Activated CD8-positive, alpha-beta T cell treated with anti-CD3 and anti-CD28 coated beads, Interleukin-2, amount 10 ng/mL, durations not matched to agents 7 days and 5 days (primary cell): ENCODE measurements around the gene PEAK1. TPM values are rescaled to one million over a fixed set of nuclear protein-coding genes. Genes with fewer than 3 reads are reported as not detected.
"Not testable (repeated sequence)": the region's sequence is repeated elsewhere in the genome, so short reads cannot be mapped to it uniquely, and the experiment has no call there.

Experiments
- ATAC-seq: fragments of 150-1000 bp; cut with Tn5 transposase; one replicate; pipeline ENCODE4 v1.10.0; 2021; ENCODE audit warnings: moderate library complexity
- CTCF ChIA-PET: fragments of 350-600 bp; sonication (Branson Sonifier 250); formaldehyde crosslinking; loops from one replicate; lab custom pipeline; 2021; ENCODE audit warnings: antibody characterized with exemption; lab: Charles Lee
- POLR2A ChIA-PET: fragments of 350-600 bp; sonication (Branson Sonifier 250); formaldehyde crosslinking; loops from one replicate; lab custom pipeline; 2021; ENCODE audit warnings: antibody characterized with exemption; lab: Charles Lee
- DNase-seq: peaks from one replicate; pipeline ENCODE4 v3.0.0-alpha.2; 2020
- H3K27ac Mint-ChIP-seq: one replicate; pipeline ENCODE4 v1.8.0; 2021; ENCODE audit warnings: mild to moderate bottlenecking, mixed read lengths
- H3K27me3 Mint-ChIP-seq: one replicate; pipeline ENCODE4 v1.8.0; 2021; ENCODE audit warnings: low read depth, mixed read lengths
- H3K36me3 Mint-ChIP-seq: one replicate; pipeline ENCODE4 v1.8.0; 2021; ENCODE audit warnings: low read depth, mixed read lengths
- H3K4me1 Mint-ChIP-seq: one replicate; pipeline ENCODE4 v1.8.0; 2021; ENCODE audit warnings: low read depth, mixed read lengths
- H3K4me3 Mint-ChIP-seq: one replicate; pipeline ENCODE4 v1.8.0; 2021; ENCODE audit warnings: mild to moderate bottlenecking, mixed read lengths
- H3K9me3 Mint-ChIP-seq: one replicate; pipeline ENCODE4 v1.8.0; 2022; ENCODE audit warnings: mixed read lengths; ENCODE audit not compliant: insufficient read depth
- total RNA-seq, 2 experiments: library from RNA; stranded (reverse); gene quantifications; one replicate each; pipeline ENCODE4 v1.2.3, GENCODE V29; 2021

PEAK1 gene
- total RNA-seq, 2 experiments from 2014 or later: 30.4 to 30.7 TPM

DNA sequence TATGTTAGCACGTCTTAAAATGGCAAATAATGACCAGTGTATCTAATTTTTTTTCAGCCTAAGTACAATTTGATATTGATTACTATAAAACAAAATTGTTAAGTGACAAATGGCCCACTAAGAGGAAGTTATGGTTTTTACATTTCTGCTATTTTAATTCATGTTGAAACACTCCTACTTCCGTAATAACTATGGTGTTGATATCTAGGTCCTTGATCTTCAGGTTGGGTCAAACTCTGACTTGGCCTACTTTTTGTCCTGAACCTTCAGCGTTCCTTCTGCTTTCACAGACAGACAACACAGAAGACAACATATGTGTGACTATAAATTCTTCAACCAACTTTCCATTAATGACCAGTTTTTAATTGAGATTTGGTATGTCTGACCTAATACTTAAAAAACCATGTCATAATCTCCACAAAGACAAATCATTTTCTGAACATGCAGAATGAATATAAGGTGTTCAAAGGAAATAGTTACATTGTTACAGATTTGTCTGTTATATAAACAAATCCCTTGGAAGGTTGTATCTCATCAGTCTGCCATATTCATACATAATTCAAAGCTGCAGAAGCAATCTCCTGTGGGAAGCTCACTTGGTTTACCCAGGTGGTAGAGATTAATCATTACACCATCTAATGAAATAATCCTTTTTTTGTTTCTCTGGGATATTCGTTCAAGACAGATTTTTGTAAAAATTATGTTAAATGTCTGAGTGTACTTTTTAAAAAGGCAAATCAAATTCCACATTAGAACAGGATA is 256.9 kb downstream of the PEAK1 start:
- H3K4me3 Mint-ChIP-seq: no peak overlapping the region
- POLR2A ChIA-PET: no interaction called here
- DNase-seq: no peak
- no peaks in the 10 kb centered on the region for H3K9me3 Mint-ChIP-seq
- no peak for ATAC-seq
- H3K36me3 Mint-ChIP-seq: peaks cover 3% of the 10 kb centered on the region
- H3K4me1 Mint-ChIP-seq: peaks cover 38% of the 10 kb centered on the region
- H3K27ac Mint-ChIP-seq: no peak overlapping the region
- H3K27me3 Mint-ChIP-seq: no peaks in the 10 kb centered on the region
- CTCF ChIA-PET: interaction anchor here (0.7 kb wide), 1 partner anchor 16 kb away, joined by 3 read pairs; no protein-coding TSS in a partner anchor

DNA sequence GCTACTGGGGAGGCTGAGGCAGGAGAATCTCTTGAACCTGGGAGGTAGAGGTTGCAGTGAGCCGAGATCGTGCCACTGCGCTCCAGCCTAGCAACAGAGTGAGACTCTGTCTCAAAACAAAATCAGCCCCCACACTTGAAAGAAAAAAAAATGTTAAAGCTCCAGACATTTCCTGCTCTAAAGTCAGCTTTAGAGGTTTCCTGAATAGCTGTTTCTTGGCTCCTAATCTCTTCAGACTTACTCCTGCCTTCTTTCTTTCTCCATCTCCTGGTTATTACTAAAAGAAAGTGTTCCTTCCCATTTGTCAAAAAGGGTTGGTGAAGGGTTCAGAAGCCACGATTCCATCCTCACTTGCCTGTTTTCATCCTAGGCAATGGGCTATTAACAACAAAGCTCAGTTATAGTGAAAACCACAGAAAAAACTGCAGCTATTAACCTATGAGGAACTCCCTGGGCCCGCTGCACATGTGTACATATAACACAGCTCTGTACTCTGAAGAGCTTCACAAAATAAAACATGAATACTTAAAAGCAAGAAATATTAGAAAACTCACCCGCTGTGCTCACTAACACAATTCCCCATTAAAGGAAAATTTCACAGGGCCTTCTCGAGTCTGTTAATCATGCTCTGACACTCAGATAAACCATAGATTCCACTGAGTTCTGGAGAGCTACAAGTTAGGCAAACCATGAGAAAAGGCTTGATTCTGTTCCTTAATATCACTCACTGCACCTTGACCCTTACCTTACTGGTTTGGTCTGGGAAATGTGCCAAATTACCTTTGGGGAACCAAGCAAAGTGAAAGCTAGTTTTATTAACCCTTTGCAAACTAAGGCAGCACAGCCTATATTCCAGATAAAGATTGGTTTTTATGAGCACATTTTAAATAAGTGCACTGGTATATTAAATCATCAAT is 259.1 kb downstream of the PEAK1 start:
- DNase-seq (no peak), ATAC-seq (peak; percentile 57)
- Mint-ChIP-seq H3K4me3 (peak overlapping the region; percentile 8), H3K36me3 (peaks cover 13% of the 10 kb centered on the region), H3K27me3 (no peaks in the 10 kb centered on the region), H3K9me3 (no peaks in the 10 kb centered on the region), H3K27ac (peak overlapping the region; percentile 47), H3K4me1 (peaks cover 38% of the 10 kb centered on the region)
- ChIA-PET CTCF (interaction anchor here (0.7 to 2.4 kb wide), 10 partner anchors 8 to 383 kb away, joined by 3 to 19 read pairs (median 6); no protein-coding TSS in a partner anchor), POLR2A (no interaction called here)

DNA sequence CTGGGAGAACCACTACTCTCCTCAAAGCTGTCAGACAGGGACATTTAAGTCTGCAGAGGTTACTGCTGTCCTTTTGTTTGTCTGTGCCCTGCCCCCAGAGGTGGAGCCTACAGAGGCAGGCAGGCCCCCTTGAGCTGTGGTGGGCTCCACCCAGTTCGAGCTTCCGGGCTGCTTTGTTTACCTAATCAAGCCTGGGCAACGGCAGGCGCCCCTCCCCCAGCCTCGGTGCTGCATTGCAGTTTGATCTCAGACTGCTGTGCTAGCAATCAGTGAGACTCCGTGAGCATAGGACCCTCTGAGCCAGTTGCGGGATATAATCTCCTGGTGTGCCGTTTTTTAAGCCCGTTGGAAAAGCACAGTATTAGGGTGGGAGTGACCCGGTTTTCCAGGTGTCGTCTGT is 263.9 kb downstream of the PEAK1 start:
- CTCF ChIA-PET: interaction anchor here (0.6 kb wide), 1 partner anchor 500 kb away, joined by 3 read pairs; no protein-coding TSS in a partner anchor
- DNase-seq, ATAC-seq, H3K9me3 Mint-ChIP-seq, POLR2A ChIA-PET, H3K4me3 Mint-ChIP-seq, H3K27me3 Mint-ChIP-seq, H3K27ac Mint-ChIP-seq: not testable (repeated sequence)
- Mint-ChIP-seq H3K36me3 (peaks cover 13% of the 10 kb centered on the region), H3K4me1 (peaks cover 15% of the 10 kb centered on the region)

DNA sequence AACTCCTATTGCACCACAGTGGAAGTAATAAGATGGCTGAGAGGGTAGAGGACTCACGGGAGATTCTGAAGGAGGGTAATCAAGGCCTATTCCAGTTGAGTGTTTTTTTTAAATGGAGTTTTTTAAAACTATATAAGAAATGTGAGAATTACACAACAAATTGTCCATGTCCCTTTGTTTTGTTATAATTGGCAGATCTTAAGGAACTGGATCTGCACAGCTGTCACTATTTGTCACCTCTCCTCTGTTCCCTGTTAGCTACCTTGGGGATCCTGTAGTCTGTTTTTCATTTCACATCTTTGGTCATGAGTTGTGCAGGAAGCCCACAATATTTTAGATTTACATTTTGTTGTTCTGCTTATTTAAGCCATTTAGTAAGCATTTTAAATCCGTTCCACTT is 271.7 kb downstream of the PEAK1 start:
- Mint-ChIP-seq H3K27me3 (no peaks in the 10 kb centered on the region), H3K27ac (no peak overlapping the region), H3K4me3 (no peak overlapping the region), H3K36me3 (peaks cover 16% of the 10 kb centered on the region), H3K4me1 (peaks cover 3% of the 10 kb centered on the region), H3K9me3 (no peaks in the 10 kb centered on the region)
- ATAC-seq (no peak), DNase-seq (no peak)
- CTCF ChIA-PET: interaction anchor here (1.3 to 2.7 kb wide), 2 partner anchors 30 to 349 kb away, joined by 3 to 8 read pairs; no protein-coding TSS in a partner anchor
- POLR2A ChIA-PET: no interaction called here

DNA sequence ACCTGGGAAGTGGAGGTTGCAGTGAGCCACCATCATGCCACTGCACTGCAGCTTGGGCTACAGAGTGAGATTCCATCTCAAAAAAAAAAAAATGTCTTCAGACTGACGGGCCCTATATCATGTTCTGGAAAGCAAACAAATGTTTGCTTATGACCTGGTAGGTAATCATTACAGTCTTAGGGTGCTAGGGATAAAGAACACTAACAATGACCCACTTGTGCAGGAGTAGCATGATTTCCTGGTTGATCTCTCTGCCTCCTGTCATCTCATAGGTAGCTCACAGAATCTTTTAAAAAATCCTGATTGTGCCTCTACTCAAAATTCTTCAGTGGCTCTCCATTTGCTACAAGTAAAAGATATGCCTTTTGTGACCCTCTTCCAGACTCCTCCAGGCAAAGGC is 274.5 kb downstream of the PEAK1 start:
- DNase-seq (no peak), ATAC-seq (no peak)
- Mint-ChIP-seq H3K27me3 (no peaks in the 10 kb centered on the region), H3K4me1 (peaks cover 3% of the 10 kb centered on the region), H3K4me3 (no peak overlapping the region), H3K36me3 (peaks cover 29% of the 10 kb centered on the region), H3K27ac (no peak overlapping the region), H3K9me3 (peaks cover 14% of the 10 kb centered on the region)
- ChIA-PET POLR2A (no interaction called here), CTCF (interaction anchor here (1.2 kb wide), 1 partner anchor 26 kb away, joined by 3 read pairs; no protein-coding TSS in a partner anchor)

DNA sequence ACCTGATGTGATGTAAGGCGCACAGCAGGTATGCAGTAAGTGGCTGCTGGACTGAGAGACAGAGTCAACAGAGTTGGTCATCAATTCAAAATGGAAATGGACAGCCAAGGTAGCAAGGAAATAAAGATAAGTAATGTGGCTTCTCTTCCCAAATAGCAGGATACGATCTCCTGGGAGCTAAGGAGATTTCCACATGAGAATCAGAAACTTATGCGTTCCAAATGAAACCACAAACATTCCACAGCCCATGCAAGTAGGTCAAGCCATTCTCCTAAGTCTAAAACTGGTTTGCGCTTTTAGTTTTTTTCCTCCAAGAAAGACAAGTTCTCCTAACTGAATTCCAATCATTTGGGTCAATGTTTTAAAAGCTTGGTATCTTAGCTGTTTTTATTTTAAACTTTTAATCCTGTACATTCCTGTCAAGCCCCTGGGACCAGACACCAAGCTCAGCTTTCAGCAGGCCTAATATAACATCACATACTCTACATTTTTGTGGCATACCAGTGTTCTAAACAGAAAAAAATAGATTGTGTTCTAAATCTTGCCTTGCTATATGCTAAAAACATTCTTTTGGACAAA is 275.3 kb downstream of the PEAK1 start:
- POLR2A ChIA-PET: interaction anchor here (0.6 kb wide), 1 partner anchor 172 kb away, joined by 3 read pairs; no protein-coding TSS in a partner anchor

DNA sequence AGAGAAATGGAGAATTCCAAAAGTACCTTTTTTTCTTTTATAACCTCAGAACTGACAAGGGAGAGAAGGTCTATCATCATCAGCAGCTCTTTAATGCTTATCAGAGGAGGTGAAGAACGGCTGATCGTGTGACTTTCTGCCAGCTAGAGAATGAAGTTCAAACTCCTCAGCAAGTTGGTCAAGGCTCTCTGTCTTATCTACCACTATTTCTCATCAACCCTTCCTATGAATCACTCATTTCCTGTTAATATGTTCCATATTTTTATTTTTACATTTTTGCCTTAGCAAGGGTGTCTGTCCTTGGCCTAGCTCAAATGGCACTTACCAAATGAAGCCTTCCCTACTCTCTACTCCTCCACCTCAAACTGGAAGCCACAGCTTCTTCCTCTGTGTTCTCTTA is 275.9 kb downstream of the PEAK1 start:
- Mint-ChIP-seq H3K36me3 (peaks cover 31% of the 10 kb centered on the region), H3K4me1 (peaks cover 3% of the 10 kb centered on the region), H3K4me3 (no peak overlapping the region), H3K27ac (no peak overlapping the region), H3K9me3 (peaks cover 16% of the 10 kb centered on the region), H3K27me3 (no peaks in the 10 kb centered on the region)
- POLR2A ChIA-PET: interaction anchor here (0.6 kb wide), 1 partner anchor 172 kb away, joined by 3 read pairs; no protein-coding TSS in a partner anchor
- no peak for ATAC-seq
- CTCF ChIA-PET: interaction anchor here (0.8 kb wide), 1 partner anchor 399 kb away, joined by 3 read pairs; no protein-coding TSS in a partner anchor
- DNase-seq: no peak

More for the DNA sequence above, 275.3 kb downstream of the PEAK1 start:
- Mint-ChIP-seq H3K27ac (no peak overlapping the region), H3K4me3 (no peak overlapping the region), H3K27me3 (no peaks in the 10 kb centered on the region), H3K36me3 (peaks cover 31% of the 10 kb centered on the region), H3K9me3 (peaks cover 14% of the 10 kb centered on the region), H3K4me1 (peaks cover 3% of the 10 kb centered on the region)
- no peak for ATAC-seq
- no peak for DNase-seq
- CTCF ChIA-PET: interaction anchor here (1.2 kb wide), 1 partner anchor 25 kb away, joined by 3 read pairs; no protein-coding TSS in a partner anchor

DNA sequence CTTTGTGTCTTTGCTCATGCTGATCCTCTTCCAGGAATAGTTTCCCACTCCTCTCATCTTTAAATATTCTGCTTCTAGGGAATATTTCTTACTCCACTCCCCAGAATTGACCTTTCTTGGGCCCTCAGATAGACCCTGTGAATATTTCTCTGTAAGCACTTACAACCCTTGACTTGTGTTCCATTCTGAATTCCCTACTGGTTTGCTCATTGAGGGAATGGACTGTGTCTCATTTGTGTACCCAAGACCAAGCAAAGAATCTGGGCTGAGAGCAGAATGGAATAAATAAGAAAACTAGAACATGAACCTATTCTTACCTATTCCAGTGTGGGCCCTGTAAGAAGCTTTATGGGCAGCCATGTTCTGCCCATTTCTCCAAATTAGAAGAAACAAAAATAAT is 276.3 kb downstream of the PEAK1 start:
- Mint-ChIP-seq H3K9me3 (peaks cover 20% of the 10 kb centered on the region), H3K27me3 (no peaks in the 10 kb centered on the region), H3K27ac (no peak overlapping the region), H3K4me3 (no peak overlapping the region), H3K36me3 (peaks cover 31% of the 10 kb centered on the region), H3K4me1 (peaks cover 3% of the 10 kb centered on the region)
- no peak for DNase-seq
- CTCF ChIA-PET: interaction anchor here (0.8 kb wide), 1 partner anchor 400 kb away, joined by 3 read pairs; no protein-coding TSS in a partner anchor
- ATAC-seq: no peak
- POLR2A ChIA-PET: no interaction called here

DNA sequence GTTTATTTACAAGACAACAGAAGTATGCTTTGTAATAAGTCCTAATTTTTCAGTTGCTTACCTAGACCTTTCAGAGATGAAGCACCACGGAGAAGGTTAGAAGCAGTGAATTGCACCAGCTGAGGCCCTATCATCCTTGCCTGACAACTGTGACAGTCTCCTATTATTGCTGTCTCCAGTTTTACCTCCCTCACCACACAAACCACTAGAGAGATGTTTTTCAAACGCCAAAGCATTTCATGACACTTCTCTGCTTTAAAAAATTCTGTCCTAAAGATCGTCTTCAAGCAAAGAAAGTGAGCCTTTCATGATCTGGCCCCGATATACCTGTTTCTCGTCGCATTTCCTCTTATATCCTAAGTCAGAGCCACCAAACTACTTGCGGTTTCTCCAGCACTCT is 276.7 kb downstream of the PEAK1 start:
- CTCF ChIA-PET: interaction anchor here (1.3 kb wide), 1 partner anchor 44 kb away, joined by 3 read pairs; no protein-coding TSS in a partner anchor
- Mint-ChIP-seq H3K27me3 (no peaks in the 10 kb centered on the region), H3K36me3 (peaks cover 30% of the 10 kb centered on the region), H3K4me3 (no peak overlapping the region), H3K9me3 (peaks cover 20% of the 10 kb centered on the region), H3K27ac (no peak overlapping the region), H3K4me1 (peaks cover 3% of the 10 kb centered on the region)
- DNase-seq (no peak), ATAC-seq (no peak)
- POLR2A ChIA-PET: no interaction called here

DNA sequence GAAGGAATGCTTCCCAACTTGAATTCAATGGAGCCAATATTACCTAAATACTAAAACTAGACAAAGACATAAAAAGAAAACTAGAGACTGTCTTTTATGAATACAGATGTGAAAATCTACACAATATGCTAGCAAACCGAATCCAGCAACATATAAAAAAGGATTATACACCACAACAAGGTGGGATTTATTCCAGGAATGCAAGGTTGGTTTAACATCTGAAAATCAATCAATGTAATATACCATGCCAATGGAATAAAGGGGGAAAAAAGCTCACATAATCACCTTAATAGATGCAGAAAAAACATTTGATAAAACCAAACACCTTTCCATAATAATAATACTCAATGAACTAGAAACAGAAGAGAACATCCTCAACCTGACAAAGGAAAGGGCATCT is 279.7 kb downstream of the PEAK1 start:
- DNase-seq: no peak
- POLR2A ChIA-PET: no interaction called here
- H3K4me1 Mint-ChIP-seq: peaks cover 3% of the 10 kb centered on the region
- peaks cover 29% of the 10 kb centered on the region for H3K9me3 Mint-ChIP-seq
- CTCF ChIA-PET: interaction anchor here (1.3 kb wide), 1 partner anchor 10 kb away, joined by 3 read pairs; no protein-coding TSS in a partner anchor
- no peaks in the 10 kb centered on the region for H3K27me3 Mint-ChIP-seq
- H3K36me3 Mint-ChIP-seq: peaks cover 40% of the 10 kb centered on the region
- no peak for ATAC-seq
- no peak overlapping the region for H3K27ac Mint-ChIP-seq
- H3K4me3 Mint-ChIP-seq: no peak overlapping the region

DNA sequence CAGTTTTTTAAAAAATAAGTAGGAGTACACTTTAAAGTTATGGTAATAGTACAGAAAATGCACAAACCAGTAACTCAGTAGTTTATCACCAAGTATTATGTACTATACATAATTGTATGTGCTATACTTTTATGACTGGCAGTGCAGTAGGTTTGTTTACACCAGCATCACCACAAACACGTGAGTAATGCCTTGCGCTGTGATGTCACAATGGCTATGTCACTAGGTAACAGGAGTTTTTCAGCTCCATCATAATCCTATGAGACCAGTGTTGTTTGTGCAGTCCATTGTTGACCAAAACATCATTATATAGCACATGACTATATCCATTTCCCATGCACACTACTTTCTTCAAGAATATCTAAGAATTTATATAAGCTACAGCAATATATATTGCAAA is 280.6 kb downstream of the PEAK1 start:
- ATAC-seq (no peak), DNase-seq (no peak)
- no peak overlapping the region for H3K4me3 Mint-ChIP-seq
- no peak overlapping the region for H3K27ac Mint-ChIP-seq
- peaks cover 40% of the 10 kb centered on the region for H3K36me3 Mint-ChIP-seq
- ChIA-PET POLR2A (interaction anchor here (0.5 kb wide), 1 partner anchor 10 kb away, joined by 4 read pairs; no protein-coding TSS in a partner anchor), CTCF (interaction anchor here (1.3 kb wide), 1 partner anchor 11 kb away, joined by 3 read pairs; no protein-coding TSS in a partner anchor)
- peaks cover 3% of the 10 kb centered on the region for H3K4me1 Mint-ChIP-seq
- H3K27me3 Mint-ChIP-seq: no peaks in the 10 kb centered on the region
- H3K9me3 Mint-ChIP-seq: peaks cover 29% of the 10 kb centered on the region
